GM19467 (cell line): ENCODE data around the gene RAF1.
"Not testable (repeated sequence)": the region's sequence is repeated elsewhere in the genome, so short reads cannot be mapped to it uniquely, and the experiment has no call there.

Experiments used
- ATAC-seq: cut with Tn5 transposase; IDR thresholded peaks from one replicate; pipeline ENCODE4 v1.9.1; 2021; ENCODE audit warnings: mild to moderate bottlenecking, moderate library complexity; ENCODE audit not compliant: unreplicated experiment

The RAF1 gene

GRCh38 chr3:12677616-12678015 lies 13.7 kb upstream of the RAF1 start:
- ATAC-seq = no peak

DNA sequence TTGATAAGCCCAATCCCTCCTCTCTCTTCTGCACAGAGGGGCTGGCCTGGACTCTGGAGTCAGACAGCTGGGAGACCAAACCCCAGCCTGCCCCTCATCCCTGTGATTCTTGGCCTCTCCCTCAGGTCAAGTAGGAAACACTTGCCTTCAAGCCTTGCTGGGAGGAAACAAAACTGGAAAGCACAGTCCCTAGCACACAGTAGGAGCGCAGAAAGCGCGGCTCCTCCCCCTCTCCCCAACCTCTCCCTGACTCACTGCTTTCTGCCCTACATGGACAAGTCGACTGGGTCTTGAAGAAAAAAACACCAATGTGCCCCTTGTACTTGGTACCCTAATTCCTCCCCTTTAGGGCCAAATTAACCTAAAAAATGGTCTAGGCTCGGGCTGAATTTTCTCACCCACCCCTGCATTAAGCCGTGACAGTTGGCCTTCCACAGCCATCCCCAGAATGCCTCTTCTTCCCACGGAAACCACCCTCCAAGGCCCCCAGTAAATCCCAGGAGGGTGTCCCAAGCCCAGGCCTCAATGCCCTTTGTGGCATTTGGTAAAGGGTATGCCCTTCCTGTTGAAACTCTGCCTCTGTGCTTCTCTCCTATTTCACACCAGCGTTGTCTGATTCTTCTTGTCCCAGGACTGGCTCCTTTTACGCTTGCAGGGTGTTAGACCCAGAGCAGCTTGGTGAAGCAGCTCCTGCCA lies 11.3 kb upstream of the RAF1 start:
- no peak for ATAC-seq

- not testable (repeated sequence) for ATAC-seq
Measured at GRCh38 chr3:12673956-12674736, 10.2 kb upstream of the RAF1 start.

- no peak for ATAC-seq
Measured at GRCh38 chr3:12671120-12671450, 7.2 kb upstream of the RAF1 start.

GRCh38 chr3:12670365-12671119 lies 6.6 kb upstream of the RAF1 start:
- no peak for ATAC-seq

DNA sequence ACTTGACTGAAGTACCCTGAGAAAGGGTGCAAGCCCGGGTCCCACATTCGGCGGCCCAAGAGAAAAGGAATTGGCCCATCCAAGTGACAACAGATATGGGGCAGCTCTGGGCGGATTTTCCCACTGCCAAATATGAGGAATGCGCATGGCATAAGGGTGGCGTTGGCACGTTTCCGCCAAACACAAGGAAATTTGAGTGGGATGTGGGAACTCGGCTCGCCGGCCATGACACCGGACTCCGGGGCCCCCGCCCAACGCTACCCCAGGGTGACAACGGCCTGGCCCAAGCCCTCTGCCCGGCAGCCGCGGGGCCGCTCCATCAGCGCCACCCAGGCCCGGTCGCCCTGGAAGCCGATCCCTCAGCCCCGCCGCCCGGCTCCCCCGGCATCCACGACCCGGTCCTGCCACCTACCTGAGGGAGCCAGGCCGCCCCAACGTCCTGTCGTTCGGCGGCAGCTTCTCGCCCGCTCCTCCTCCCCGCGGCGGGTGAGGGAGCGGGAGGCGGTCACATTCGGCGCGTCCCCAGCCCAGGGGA lies 449 bp downstream of the RAF1 start:
- ATAC-seq = peak; percentile 37

- ATAC-seq = no peak
Measured at GRCh38 chr3:12662593-12663400, 1.1 kb downstream of the RAF1 start.

GRCh38 chr3:12661926-12662592 lies 1.9 kb downstream of the RAF1 start:
- ATAC-seq = no peak

GRCh38 chr3:12661375-12661774 lies 2.5 kb downstream of the RAF1 start:
- ATAC-seq = not testable (repeated sequence)

- ATAC-seq = no peak
Measured at GRCh38 chr3:12660196-12660595, 3.7 kb downstream of the RAF1 start.

GRCh38 chr3:12659316-12660015 lies 4.5 kb downstream of the RAF1 start:
- ATAC-seq = no peak

GRCh38 chr3:12658593-12659058 lies 5.3 kb downstream of the RAF1 start:
- ATAC-seq = no peak

DNA sequence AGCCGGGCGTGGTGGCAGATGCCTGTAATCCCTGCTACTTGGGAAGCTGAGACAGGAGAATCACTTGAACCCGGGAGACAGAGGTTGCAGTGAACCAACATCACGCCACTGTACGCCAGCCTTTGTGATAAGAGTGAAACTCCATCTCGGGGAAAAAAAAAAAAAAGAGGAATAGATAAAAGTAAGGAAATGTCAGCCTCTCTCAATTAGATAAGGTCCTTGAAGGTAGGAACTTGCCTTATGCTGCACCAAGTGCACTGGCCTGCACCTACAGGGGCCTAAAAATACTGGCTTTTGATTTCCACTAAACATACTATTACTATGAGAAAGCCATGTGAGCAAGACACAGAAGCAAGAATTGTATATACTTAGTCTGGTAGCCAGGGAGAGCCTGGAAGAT lies 7.1 kb downstream of the RAF1 start:
- no peak for ATAC-seq

DNA sequence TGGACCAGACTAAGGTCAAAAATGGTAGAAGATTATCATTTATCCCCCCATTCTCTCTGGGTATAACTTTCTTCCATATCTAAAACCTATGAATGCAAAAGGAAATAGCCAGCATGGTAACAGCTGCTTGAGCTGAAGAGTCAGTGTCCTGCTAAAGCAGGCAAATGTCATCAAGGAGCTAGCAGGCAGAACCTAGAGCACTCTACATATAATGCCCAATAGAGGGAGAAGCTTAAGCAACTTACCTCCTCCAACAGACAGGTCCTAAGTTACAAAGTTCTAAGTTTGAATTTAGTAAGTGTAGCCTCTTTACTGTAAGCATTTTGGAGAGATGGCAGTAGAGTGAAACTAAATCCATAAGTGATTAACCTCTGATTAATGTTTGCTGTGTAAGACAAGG lies 7.7 kb downstream of the RAF1 start:
- no peak for ATAC-seq

- ATAC-seq = no peak
Measured at GRCh38 chr3:12655701-12656100, 8.2 kb downstream of the RAF1 start.

DNA sequence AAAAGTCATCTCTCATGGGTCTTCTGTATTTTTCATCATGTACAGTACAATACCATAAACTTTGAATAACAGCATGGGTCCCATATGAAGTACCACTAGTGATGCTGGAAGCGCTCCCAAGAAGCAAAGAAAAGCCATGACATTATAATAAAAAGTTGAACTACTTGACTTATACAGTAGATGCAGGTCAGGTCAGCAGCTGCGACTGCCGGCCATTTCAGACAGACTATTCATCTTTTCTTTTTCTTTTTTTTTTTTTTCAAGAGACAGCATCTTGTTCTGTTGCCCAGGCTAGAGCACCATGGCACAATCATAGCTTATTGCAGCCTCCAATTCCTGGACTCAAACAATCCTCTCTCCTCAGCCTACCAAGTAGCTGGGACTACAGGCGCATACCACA lies 10.2 kb downstream of the RAF1 start:
- ATAC-seq = no peak

DNA sequence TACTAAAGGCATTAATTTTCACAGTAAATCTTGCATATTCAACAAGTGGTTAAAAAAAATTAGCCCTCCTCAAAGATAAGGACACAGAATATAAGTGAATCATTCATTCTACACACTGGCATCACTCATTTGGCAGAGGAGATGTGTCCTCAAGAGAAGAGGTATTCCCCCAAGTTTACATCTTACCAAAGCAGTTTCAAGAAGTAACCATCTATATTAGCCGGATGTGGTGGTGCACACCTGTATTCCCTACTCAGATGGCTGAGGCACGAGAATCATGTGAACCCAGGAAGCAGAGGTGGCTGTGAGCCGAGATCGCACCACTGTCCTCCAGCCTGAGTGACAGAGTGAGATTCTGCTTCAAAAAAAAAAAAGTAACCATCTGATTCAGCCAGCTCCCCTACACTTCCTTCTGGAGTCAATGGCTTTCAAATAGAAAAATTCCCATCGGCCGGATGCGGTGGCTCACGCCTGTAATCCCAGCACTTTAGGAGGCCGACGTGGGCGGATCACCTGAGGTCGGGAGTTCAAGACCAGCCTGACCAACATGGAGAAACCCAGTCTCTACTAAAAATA lies 15.4 kb downstream of the RAF1 start:
- ATAC-seq = no peak

- ATAC-seq = no peak
Measured at GRCh38 chr3:12644331-12644937, 19.5 kb downstream of the RAF1 start.

DNA sequence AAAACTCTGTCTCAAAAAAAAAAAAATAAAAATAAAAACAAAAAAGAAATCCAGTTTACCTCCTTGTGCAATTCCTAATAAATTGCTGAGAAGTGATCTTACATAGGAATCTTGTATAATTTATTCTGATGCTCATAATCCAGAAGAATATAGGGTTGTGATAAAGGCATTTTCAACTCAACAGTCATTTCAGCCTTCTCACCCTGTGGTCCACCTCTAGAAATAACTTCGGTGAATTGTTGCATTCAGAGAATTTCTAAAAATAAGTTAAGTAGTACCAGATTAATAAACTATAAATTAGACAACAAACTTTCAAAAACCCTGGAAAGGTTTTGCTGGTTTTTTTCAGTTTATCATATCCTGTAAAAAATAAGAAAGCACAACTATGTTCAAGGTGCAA lies 20.2 kb downstream of the RAF1 start:
- ATAC-seq = no peak
